ENCODE data around the gene COL15A1. TPM values are rescaled to one million over a fixed set of nuclear protein-coding genes. Genes with fewer than 3 reads are reported as not detected.

Gene COL15A1
- total and polyA plus RNA-seq, 2 of the 13 experiments (the other 11 are each of a cell fraction or from before 2014, with no cell fraction given): not detected

GRCh38 chr9:98957826-98958225, 14.1 kb downstream of the COL15A1 start:
- BruUV-seq (replicated peaks): no TSS peak
- Histone ChIP-seq H4K20me1 (ENCODE audit: insufficient read depth, low read length) (no peaks in the 10 kb centered on the region), H2AFZ (ENCODE audit: low read length) (no peak overlapping the region), H3K4me2 (ENCODE audit: low read depth, low read length) (no peak overlapping the region), H3K4me3 (replicated peaks in 1 of 3; ENCODE audit: insufficient read depth in 1 of 3, low read depth in 2 of 3, low read length in 3 of 3) (no peak overlapping the region), H3K79me2 (ENCODE audit: insufficient read depth, low read length) (no peaks in the 10 kb centered on the region), H3K27ac (ENCODE audit: extremely low read length, insufficient read depth, low read length) (no peak overlapping the region), H3K9me3 (ENCODE audit: low read length) (no peaks in the 10 kb centered on the region), H3K27me3 (ENCODE audit: control insufficient read depth in 1 of 2, insufficient read depth in 2 of 2, low read length in 2 of 2) (peaks cover 0 to 15% of the 10 kb centered on the region in 2 experiments; a peak in 2 of 5 replicates), H3K9ac (ENCODE audit: insufficient read depth, low read depth, low read length) (no peak overlapping the region), H3K36me3 (replicated peaks in 1 of 2; ENCODE audit: control insufficient read depth in 1 of 2, insufficient read depth in 2 of 2, low read length in 2 of 2) (no peaks in the 10 kb centered on the region), H3K4me1 (ENCODE audit: insufficient read depth, low read length) (no peaks in the 10 kb centered on the region)
- DNase-seq (ENCODE audit: low spot score): no peak
- in situ Hi-C loops (cut with HindIII; ENCODE audit: extremely low pct_ligation_motif_present, low pct_unique_long_range_greater_than_20kb) (no loop called here), intact Hi-C loops (cut with micrococcal nuclease; ENCODE audit: unreplicated experiment) (no loop called here)
- no peak for ATAC-seq
- 49% methylated on average over 6 of the region's 6 CpGs for WGBS (ENCODE audit: low lambda C conversion rate)
- no peak for FAIRE-seq
- ChIA-PET CTCF (ENCODE audit: low intra/inter-chr PET ratio, low total read pairs) (no interaction called here), POLR2A (no interaction called here)
- TF ChIP-seq E2F2 (CRISPR knock-in tag; IDR thresholded peaks at IDR 0.05; ENCODE audit: borderline replicate concordance): no peak
- no peak for TF ChIP-seq PLSCR1 (CRISPR knock-in tag; IDR thresholded peaks at IDR 0.05; ENCODE audit: borderline replicate concordance)
- no peak for TF ChIP-seq E2F1 (CRISPR knock-in tag; IDR thresholded peaks at IDR 0.05)
- no peak for TF ChIP-seq KDM3A (CRISPR knock-in tag; IDR thresholded peaks at IDR 0.05; ENCODE audit: low read depth)
- no peak for TF ChIP-seq ZNF710 (CRISPR knock-in tag; IDR thresholded peaks at IDR 0.05; ENCODE audit: borderline replicate concordance)
- TF ChIP-seq MNT (IDR thresholded peaks at IDR 0.05): no peak
- no peak for TF ChIP-seq ARNT2 (CRISPR knock-in tag; IDR thresholded peaks at IDR 0.05; ENCODE audit: low read depth)
- no peak for TF ChIP-seq AFF4 (CRISPR knock-in tag; IDR thresholded peaks at IDR 0.05)
- no peak for TF ChIP-seq ZGPAT (CRISPR knock-in tag; IDR thresholded peaks at IDR 0.05)
- no peak for TF ChIP-seq GPN1 (CRISPR knock-in tag; IDR thresholded peaks at IDR 0.05; ENCODE audit: borderline replicate concordance)
- TF ChIP-seq HNRNPL (IDR thresholded peaks at IDR 0.05; ENCODE audit: low read depth, low read length): no peak
- TF ChIP-seq XRCC5 (optimal IDR thresholded peaks at IDR 0.05; ENCODE audit: low read length): no peak
